GM12878 (cell line): ENCODE results near the gene PAIP2. TPM values are rescaled to one million over a fixed set of nuclear protein-coding genes. Genes with fewer than 3 reads are reported as not detected.

Experiments
- ATAC-seq: fragments of 200-7000 bp; cut with Tn5 transposase; 3 replicates; pipeline ENCODE4 v1.9.1; 2020; ENCODE audit warnings: mild to moderate bottlenecking, moderate library complexity
- BruUV-seq: library from RNA; stranded (reverse); fragments of 400-500 nt; replicated peaks from 2 replicates; lab custom pipeline; 2021; lab: Mats Ljungman, UMichigan
- CTCF ChIA-PET: fragments of 300-600 bp; sonication (Branson Sonifier 250); formaldehyde crosslinking; extraction: SDS; loops from one replicate; lab custom pipeline; 2021; ENCODE audit warnings: inconsistent platforms; lab: Yijun Ruan, JAX
- POLR2A ChIA-PET: fragments of 350-600 bp; formaldehyde crosslinking; extraction: SDS; loops from one replicate; lab custom pipeline; 2021; ENCODE audit warnings: inconsistent platforms; lab: Charles Lee
- RAD21 ChIA-PET: fragments of 300-600 bp; sonication (Branson Sonifier 250); formaldehyde crosslinking; loops from one replicate; lab custom pipeline; 2023; ENCODE audit warnings: antibody characterized with exemption; ENCODE audit not compliant: unreplicated experiment; lab: Charles Lee
- SMC1A ChIA-PET: fragments of 300-600 bp; sonication (Branson Sonifier 250); formaldehyde crosslinking; loops from one replicate; lab custom pipeline; 2023; ENCODE audit not compliant: unreplicated experiment, uncharacterized antibody; lab: Charles Lee
- DNase-seq: peaks from one replicate; pipeline ENCODE4 v3.0.0-alpha.2; 2011; ENCODE audit warnings: low read depth, low spot score
- FAIRE-seq: peaks from 3 replicates; lab custom pipeline; 2011; peaks lifted over from hg19 to GRCh38; lab: Jason Lieb, UNC
- H2AFZ ChIP-seq: 2 replicates; pipeline ENCODE4 v1.6.0; 2011; ENCODE audit warnings: low read depth, low read length, control low read depth; ENCODE audit not compliant: control insufficient read depth
- H3K27ac ChIP-seq: 2 replicates; pipeline ENCODE4 v1.5.1; 2011; ENCODE audit warnings: control low read depth; ENCODE audit not compliant: control insufficient read depth, insufficient read depth
- H3K27me3 ChIP-seq, 2 experiments: replicated peaks in 1 of 2; 2 replicates each; pipeline versions ENCODE4 v1.6.0 to v1.6.1; 2011; ENCODE audit warnings: low read length in 1 of 2; ENCODE audit not compliant: control insufficient read depth in 2 of 2, insufficient read depth in 2 of 2
- H3K36me3 ChIP-seq, 2 experiments: 2 replicates each; pipeline ENCODE4 v1.5.1; 2011; ENCODE audit warnings: low read length in 1 of 2; ENCODE audit not compliant: control insufficient read depth in 2 of 2, insufficient read depth in 2 of 2
- H3K4me1 ChIP-seq: 2 replicates; pipeline ENCODE4 v1.6.1; 2011; ENCODE audit warnings: mild to moderate bottlenecking, low read length, moderate library complexity, mixed read lengths; ENCODE audit not compliant: control insufficient read depth, insufficient read depth
- H3K4me2 ChIP-seq: 2 replicates; pipeline ENCODE4 v1.6.0; 2011; ENCODE audit warnings: control low read depth; ENCODE audit not compliant: control insufficient read depth, insufficient read depth
- H3K4me3 ChIP-seq: fragments of 200-600 bp; sonication (generic); 2 replicates; pipeline ENCODE4 v1.5.1; 2016
- H3K79me2 ChIP-seq: 2 replicates; pipeline ENCODE4 v1.6.0; 2011; ENCODE audit warnings: low read length; ENCODE audit not compliant: control insufficient read depth, insufficient read depth
- H3K9ac ChIP-seq: 2 replicates; pipeline ENCODE4 v1.8.0; 2011; ENCODE audit warnings: low read length, control low read depth, mixed read lengths; ENCODE audit not compliant: control insufficient read depth, insufficient read depth
- H3K9me3 ChIP-seq: replicated peaks from 3 replicates; pipeline ENCODE4 v1.5.1; 2011; ENCODE audit warnings: mild to moderate bottlenecking, low read length; ENCODE audit not compliant: control insufficient read depth, insufficient read depth
- H4K20me1 ChIP-seq: 2 replicates; pipeline ENCODE4 v1.6.0; 2011; ENCODE audit not compliant: control insufficient read depth, insufficient read depth
- BACH1 ChIP-seq: fragments of 450-650 bp; IDR thresholded peaks from 2 replicates; pipeline ENCODE4 v1.6.1; 2017; ENCODE audit warnings: mild to moderate bottlenecking, borderline replicate concordance
- BMI1 ChIP-seq: fragments of 450-650 bp; IDR thresholded peaks from 2 replicates; pipeline ENCODE4 v1.6.1; 2016; ENCODE audit warnings: mild to moderate bottlenecking, moderate library complexity, borderline replicate concordance
- CEBPB ChIP-seq, 2 experiments: fragments of 150-350 bp in 1 of 2; IDR thresholded peaks; 2 replicates each; pipeline ENCODE4 v1.6.1; 2012 to 2014; ENCODE audit warnings: low read depth in 2 of 2, low read length in 2 of 2, borderline replicate concordance in 1 of 2, inconsistent platforms in 1 of 2
- CTCF ChIP-seq, 3 experiments: IDR thresholded peaks in 2 of 3; conservative IDR thresholded peaks in 1 of 3; 2 replicates each; pipeline ENCODE4 v1.5.1; 2011; ENCODE audit warnings: low read depth in 3 of 3, low read length in 3 of 3, mild to moderate bottlenecking in 3 of 3, control low read depth in 2 of 3, moderate library complexity in 2 of 3, inconsistent platforms in 1 of 3, mixed read lengths in 1 of 3; ENCODE audit not compliant: control insufficient read depth in 2 of 3, insufficient read depth in 1 of 3; ENCODE audit errors: extremely low read depth in 1 of 3
- DPF2 ChIP-seq: fragments of 450-650 bp; IDR thresholded peaks from 2 replicates; pipeline ENCODE4 v1.6.1; 2017; ENCODE audit warnings: mild to moderate bottlenecking
- E2F8 ChIP-seq: fragments of 450-650 bp; IDR thresholded peaks from 2 replicates; pipeline ENCODE4 v1.6.1; 2018; ENCODE audit warnings: mild to moderate bottlenecking, low read depth, moderate library complexity; ENCODE audit not compliant: partially characterized antibody
- ELK1 ChIP-seq: IDR thresholded peaks from 2 replicates; pipeline ENCODE4 v1.6.1; 2012; ENCODE audit warnings: low read depth, low read length, improper control_type of control experiment
- KDM1A ChIP-seq: fragments of 200-600 bp; sonication (generic); IDR thresholded peaks from 2 replicates; pipeline ENCODE4 v1.6.1; 2016; ENCODE audit warnings: borderline replicate concordance
- NRF1 ChIP-seq: conservative IDR thresholded peaks from 2 replicates; pipeline ENCODE4 v1.6.1; 2011; ENCODE audit warnings: mild to moderate bottlenecking, low read depth, low read length, improper control_type of control experiment
- PKNOX1 ChIP-seq: fragments of 450-650 bp; IDR thresholded peaks from 2 replicates; pipeline ENCODE4 v1.6.1; 2016; ENCODE audit warnings: mild to moderate bottlenecking
- POLR2A ChIP-seq: IDR thresholded peaks from 2 replicates; pipeline ENCODE4 v1.6.1; 2011; ENCODE audit warnings: low read depth, mild to moderate bottlenecking, low read length
- SUZ12 ChIP-seq: fragments of 200-600 bp; sonication (generic); IDR thresholded peaks from one replicate; pipeline ENCODE4 v1.6.1; 2018; ENCODE audit warnings: antibody characterized with exemption, mild to moderate bottlenecking; ENCODE audit not compliant: unreplicated experiment
- YY1 ChIP-seq: IDR thresholded peaks from 2 replicates; pipeline ENCODE4 v1.6.1; 2011; ENCODE audit warnings: low read depth, mild to moderate bottlenecking, low read length
- ZNF24 ChIP-seq: fragments of 450-650 bp; IDR thresholded peaks from 2 replicates; pipeline ENCODE4 v1.6.1; 2017; ENCODE audit warnings: antibody characterized with exemption, mild to moderate bottlenecking
- WGBS: methylation state at CpG from one replicate; pipeline ENCODE4 v1.1.6; 2016; ENCODE audit warnings: low lambda C conversion rate; ENCODE audit not compliant: insufficient replicate concordance, insufficient coverage; ENCODE audit errors: missing lambda C conversion rate; 5-methylcytosine and 5-hydroxymethylcytosine counted together
- in situ Hi-C: fragments of 300-500 bp; cut with MboI; formaldehyde crosslinking; loops from 9 replicates; pipeline ENCODE4 v1.14.3; 2018; ENCODE audit warnings: mixed read lengths
- intact Hi-C: fragments of 100-400 bp; cut with micrococcal nuclease; formaldehyde crosslinking; loops from one replicate; pipeline ENCODE4 v1.14.2; 2022; ENCODE audit not compliant: unreplicated experiment
- polyA plus RNA-seq, 11 experiments: library from polyadenylated mRNA; depleted of rRNA in 4 of 11; unstranded in 6 of 11; stranded (reverse) in 5 of 11; fragments of >200 nt; fragmentation: Nextera tagmentation in 4 of 11; fragmentation: Illumina TruSeq in 1 of 11; extraction: Ambion mirVana in 4 of 11; extraction: Trizol in 1 of 11; gene quantifications; 1 replicate in 1 of 11; 2 replicates in 10 of 11; pipeline versions ENCODE4 v1.2.1 to v1.2.3, GENCODE V29; 2011 to 2016; ENCODE audit warnings: inconsistent platforms in 2 of 11, missing spikeins in 2 of 11, low read depth in 1 of 11
- total RNA-seq, 4 experiments: library from RNA; depleted of rRNA in 3 of 4; stranded (reverse); fragments of >200 nt in 3 of 4; fragmentation: Illumina TruSeq in 1 of 4; extraction: Trizol in 1 of 4; gene quantifications; 2 replicates each; pipeline versions ENCODE4 v1.2.1 to v1.2.3, GENCODE V29; 2013 to 2021

PAIP2 gene
- total and polyA plus RNA-seq, 10 of the 15 experiments (the other 5 are each of a cell fraction or from before 2014, with no cell fraction given), result 49.9 to 154 (median 102) TPM

GRCh38 chr5:139301808-139302499 lies 39.7 kb upstream of the PAIP2 start:
- Histone ChIP-seq H3K79me2 (peaks cover 99% of the 10 kb centered on the region), H3K27me3 (no peaks in the 10 kb centered on the region), H4K20me1 (peaks cover 21% of the 10 kb centered on the region), H2AFZ (no peak overlapping the region), H3K27ac (no peak overlapping the region), H3K4me2 (peak overlapping the region; percentile 69), H3K9ac (no peak overlapping the region), H3K4me1 (peaks cover 37% of the 10 kb centered on the region), H3K9me3 (no peaks in the 10 kb centered on the region), H3K4me3 (no peak overlapping the region), H3K36me3 (no peaks in the 10 kb centered on the region)
- ChIA-PET RAD21 (interaction anchor here (1.1 to 3.2 kb wide), 3 partner anchors 25 to 89 kb away, joined by 4 to 12 read pairs (median 4); no protein-coding TSS in a partner anchor), SMC1A (interaction anchor here (0.9 to 8.0 kb wide), 2 partner anchors 28 to 51 kb away, joined by 3 to 67 read pairs; no protein-coding TSS in a partner anchor), POLR2A (interaction anchor here (1.1 to 1.5 kb wide), 3 partner anchors 8 to 34 kb away, joined by 4 to 5 read pairs (median 5); partner anchors contain the start of gene MATR3), CTCF (interaction anchor here (0.9 to 5.4 kb wide), 3 partner anchors 8 to 51 kb away, joined by 4 to 27 read pairs (median 17); partner anchors contain the start of gene MATR3)
- WGBS, result 46% methylated on average over 7 of the region's 7 CpGs
- in situ Hi-C loops (no loop called here), intact Hi-C loops (no loop called here)
- DNase-seq (no peak), ATAC-seq (peak; percentile 2), FAIRE-seq (no peak)
- BruUV-seq, result no TSS peak
- TF ChIP-seq KDM1A (no peak), BACH1 (no peak), ZNF24 (no peak), E2F8 (no peak), DPF2 (no peak), YY1 (no peak), POLR2A (no peak), ELK1 (no peak), CEBPB (IDR thresholded peaks at IDR 0.05; ENCODE audit: borderline replicate concordance in 1 of 2, low read depth in 2 of 2, low read length in 2 of 2) (no peak), SUZ12 (no peak), CTCF (IDR thresholded peaks at IDR 0.05 in 2 of 3, conservative IDR thresholded peaks at IDR 0.05 in 1 of 3; ENCODE audit: control insufficient read depth in 2 of 3, extremely low read depth in 1 of 3, insufficient read depth in 1 of 3, low read depth in 3 of 3, low read length in 3 of 3) (no peak), NRF1 (no peak), PKNOX1 (no peak), BMI1 (no peak)
